Brain pericyte (primary cell): ENCODE data around the gene PID1.
"Not testable (repeated sequence)": the region's sequence is repeated elsewhere in the genome, so short reads cannot be mapped to it uniquely, and the experiment has no call there.

Experiments used
- DNase-seq: peaks from one replicate; pipeline ENCODE4 v3.0.0-alpha.2; 2012; ENCODE audit warnings: low read depth, low spot score

The PID1 gene

DNA sequence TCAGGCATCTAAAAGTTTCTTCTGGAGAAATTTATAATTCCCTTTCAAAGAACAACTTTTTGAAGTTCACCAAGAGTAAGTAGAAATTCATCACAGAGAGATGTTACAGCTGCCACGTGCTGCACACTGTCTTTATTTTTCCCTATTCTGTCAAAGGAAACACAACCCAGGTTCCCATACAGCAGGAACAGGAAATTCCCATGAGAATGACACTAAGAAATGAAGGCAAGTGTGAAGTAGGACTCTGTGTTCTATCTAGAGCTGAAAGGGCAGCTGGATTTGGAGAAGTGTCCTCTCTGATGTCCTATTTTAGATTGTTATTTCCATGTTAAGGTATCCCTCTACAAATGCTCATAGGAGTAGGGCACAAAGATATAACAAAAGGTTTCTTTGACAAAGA is 58.8 kb downstream of the PID1 start:
- no peak for DNase-seq

DNA sequence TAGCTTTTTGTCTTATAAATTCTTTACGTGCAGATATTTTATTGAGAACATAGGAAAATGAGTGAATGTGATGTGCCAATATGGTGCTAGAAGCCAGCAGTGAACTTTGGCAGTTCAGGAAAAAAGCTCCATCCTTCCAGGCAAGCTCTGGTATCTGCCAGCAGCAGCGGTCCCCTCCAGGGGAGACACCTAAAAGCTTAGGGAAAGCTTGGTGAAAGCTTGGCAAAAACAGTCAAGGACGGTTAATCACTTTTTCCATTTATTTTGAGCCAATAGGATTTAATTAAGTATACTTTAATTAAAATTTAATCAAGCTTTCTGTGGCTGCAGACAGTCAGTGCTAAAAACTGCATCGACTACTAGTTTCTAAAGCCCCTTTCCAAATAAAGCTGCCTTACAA is 60.4 kb downstream of the PID1 start:
- DNase-seq: no peak

DNA sequence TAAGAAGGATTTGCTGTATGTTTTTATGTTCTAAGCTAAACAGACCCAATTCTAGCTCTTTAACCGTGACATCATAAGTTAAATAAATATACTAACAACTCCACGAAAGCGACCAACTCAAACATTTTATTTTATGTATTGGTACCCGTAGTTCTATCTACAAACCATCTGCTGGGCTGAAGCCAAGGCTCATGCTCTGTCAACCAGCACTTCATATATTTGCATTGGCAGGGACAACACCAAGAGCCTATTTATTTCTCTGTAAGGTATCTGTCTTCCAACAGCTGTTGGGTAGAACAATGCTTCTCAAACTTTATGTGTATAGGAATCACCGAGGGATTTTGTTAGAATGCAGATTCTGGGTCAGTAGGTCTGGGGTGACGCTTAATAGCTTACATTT is 64.5 kb downstream of the PID1 start:
- DNase-seq: no peak

DNA sequence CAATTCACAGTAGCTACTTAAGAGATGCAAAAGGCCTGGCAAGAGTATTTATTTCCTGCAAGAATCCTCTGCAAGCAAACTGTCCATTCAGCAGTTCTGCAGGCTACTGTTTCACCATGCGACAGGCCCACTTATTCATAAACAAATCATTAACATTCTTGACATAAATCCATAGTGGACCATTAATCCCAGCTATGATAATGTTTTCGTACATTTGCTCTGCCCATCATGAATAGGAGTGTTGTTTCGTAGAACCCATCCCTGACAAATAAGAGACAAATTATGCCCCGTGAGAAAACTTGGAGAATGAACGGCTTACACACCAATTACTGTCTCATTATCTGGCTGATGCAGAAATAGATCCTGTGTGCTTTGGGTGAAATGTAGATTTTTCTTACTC is 65.4 kb downstream of the PID1 start:
- no peak for DNase-seq

DNA sequence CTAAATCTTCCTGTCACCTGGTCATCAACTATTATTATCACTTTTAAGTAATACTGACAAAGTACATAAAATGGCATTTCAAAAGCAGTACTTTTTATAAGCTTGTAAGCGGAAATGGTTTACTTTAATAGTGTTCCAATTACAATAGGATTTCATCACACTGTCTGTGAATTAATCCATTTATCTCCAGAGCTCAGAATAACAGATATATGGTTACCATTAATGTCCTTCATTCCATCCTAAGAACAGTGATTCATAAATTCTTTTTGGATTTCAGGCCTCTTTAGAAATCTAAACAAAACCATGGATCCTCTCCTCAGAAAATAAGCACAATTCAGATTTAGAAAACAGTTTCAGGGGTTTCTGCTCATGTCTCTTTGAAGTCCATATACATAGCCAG is 68.4 kb downstream of the PID1 start:
- no peak for DNase-seq

DNA sequence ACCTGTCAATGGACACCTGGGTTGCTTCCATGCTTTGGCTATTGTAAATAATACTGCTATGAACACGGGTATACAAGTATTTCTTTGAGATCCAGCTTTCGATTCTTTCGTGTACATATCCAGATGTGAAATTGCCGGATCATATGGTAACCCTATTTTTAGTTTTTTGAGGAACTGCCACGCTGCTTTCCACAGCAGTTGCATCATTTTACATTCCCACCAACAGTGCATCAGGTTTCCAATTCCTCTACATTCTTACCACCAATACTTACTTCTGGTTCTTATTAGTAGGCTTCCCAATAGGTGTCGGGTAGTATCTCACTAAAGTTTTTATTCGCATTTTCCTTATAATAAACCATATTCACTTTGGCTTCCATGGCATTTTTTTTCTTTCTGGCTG is 69.6 kb downstream of the PID1 start:
- DNase-seq: no peak

DNA sequence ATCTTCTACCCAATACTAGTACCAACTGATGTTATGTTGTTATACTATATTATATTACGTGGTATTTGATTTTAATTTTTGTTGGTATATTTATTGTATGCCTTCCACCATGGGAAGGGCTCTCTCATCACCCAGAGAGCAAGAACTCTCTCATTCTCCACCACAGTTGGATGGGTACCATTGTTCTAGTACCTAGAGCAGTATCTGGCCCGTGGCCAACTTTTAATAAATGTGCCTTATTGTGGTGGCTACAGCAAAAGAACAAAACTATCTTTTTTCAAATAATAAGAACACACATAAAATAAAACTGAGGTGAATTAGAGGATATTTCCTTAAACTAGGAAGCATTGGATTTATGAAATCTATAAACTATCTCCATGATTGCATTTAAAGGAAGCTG is 71.8 kb downstream of the PID1 start:
- DNase-seq: no peak

DNA sequence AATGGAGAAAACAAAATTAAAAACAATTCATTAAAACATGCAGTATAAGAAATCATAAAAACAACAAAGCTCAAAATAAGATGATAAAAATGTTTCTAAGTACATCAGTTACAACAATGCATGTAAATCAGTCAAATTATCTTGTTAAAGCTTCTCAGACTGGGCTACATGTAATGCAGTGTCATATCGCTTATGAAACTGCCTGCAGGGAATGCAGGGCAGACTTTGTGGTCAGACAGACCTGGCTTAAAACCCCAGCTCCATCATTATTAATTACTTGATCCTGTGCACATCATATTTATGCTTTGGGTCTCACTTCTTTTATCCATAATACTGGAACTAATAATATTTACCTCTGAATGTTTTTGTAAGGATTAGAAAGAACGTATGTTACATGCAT is 74.6 kb downstream of the PID1 start:
- no peak for DNase-seq

DNA sequence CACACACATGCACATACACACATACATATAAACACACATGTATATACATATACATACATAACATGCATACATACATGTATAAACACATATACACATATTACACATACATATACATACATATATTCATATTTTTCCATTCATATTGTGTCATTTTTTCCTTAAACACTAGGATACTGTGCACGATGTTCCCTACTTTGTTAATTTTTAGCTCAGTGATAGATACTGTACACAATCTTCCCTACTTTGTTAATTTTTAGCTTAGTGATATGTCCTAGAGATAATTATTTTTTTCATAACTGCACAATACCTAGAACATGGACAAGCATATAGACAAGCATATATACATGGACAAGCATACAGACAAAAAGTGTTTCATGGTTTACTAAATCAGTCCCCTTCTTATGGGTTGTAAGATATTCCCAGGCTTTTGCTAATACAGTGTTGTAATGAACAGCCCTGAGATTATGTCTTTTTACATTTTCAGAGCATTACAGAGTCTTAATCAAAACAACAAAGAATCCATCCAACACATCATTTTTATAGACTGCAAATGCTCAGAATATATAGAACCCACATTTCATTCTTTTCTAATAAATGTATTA is 75.6 kb downstream of the PID1 start:
- no peak for DNase-seq

DNA sequence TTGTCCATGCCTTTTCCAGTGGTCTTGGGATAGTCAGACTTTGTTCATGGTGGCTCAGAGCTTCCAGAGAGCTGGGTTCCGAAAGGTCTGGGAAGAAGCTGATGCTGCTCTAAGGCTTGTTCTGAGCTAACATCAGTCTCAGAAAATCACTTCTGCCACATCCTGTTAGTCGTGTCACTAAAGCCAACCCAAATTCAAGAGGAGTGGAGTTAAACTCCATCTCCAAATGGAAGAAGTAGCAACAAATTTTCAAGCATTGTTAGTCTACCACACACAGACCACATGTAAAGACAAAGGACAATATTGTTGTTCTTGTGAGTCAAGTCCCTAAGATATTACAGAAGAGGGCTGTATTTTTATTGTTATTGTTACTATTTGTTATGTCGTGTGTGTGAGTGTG is 77.8 kb downstream of the PID1 start:
- no peak for DNase-seq

DNA sequence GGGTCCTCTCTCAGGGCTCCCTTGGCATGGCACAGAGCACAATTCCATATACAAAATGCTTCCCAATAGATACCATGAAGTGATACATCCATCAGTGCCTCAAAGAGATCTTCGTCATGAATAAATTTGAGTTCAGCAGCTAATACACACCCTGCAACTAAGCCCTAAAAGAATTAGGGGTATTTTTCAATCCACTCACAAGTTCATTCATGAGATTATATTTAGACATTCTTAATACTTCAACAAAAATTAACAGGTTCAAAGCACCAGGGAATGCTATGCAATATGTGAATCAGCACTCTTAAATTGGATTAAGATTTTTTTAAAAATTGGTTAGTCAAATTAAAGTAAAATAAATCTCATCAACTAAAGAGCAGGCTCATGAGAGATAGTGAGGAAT is 79.7 kb downstream of the PID1 start:
- DNase-seq: no peak

DNA sequence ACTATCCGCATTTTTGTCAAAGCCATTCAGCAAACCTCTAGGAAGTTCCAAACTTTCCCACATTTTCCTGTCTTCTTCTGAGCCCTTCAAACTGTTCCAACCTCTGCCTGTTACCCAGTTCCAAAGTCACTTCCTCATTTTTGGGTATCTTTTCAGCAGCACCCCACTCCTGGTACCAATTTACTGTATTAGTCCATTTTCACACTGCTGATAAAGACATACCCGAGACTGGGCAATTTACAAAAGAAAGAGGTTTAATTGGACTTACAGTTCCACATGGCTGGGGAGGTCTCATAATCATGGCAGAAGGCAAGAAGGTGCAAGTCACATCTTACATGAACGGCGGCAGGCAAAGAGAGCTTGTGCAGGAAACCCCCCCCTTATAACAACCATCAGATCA is 84.0 kb downstream of the PID1 start:
- not testable (repeated sequence) for DNase-seq

DNA sequence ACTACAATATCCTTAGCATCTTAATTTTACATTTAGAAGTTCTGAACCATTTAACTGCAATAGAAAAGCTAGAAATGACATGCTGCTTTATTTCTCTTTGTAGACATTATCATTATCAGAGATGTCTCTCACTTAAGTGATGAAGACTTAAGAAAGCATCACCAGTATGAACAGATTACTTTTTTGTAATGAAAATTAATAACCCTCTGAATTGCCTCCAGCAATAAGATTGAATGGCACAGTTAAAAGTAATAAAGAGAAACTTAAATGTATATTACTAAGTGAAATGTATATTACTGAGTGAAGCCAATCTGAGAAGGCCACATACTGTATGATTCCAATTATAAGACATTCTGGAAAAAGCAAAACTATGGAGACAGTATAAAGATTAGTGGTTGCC is 89.4 kb downstream of the PID1 start:
- no peak for DNase-seq

DNA sequence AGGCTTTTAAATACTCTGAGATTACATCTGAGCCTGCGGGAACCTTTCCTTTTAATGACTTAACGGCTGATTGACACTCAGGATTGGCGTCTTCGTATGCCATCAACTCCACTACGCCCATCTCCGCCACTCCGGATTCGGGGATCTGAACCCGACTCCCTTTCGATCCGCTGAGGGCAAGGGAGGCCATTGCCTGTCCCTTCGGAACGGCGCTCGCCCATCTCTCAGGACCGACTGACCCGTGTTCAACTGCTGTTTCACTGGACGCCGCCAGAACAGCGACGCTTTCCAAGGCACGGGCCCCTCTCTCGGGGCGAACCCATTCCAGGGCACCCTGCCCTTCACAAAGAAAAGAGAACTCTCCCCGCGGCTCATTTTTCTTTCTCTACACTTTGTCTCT is 90.4 kb downstream of the PID1 start:
- no peak for DNase-seq

DNA sequence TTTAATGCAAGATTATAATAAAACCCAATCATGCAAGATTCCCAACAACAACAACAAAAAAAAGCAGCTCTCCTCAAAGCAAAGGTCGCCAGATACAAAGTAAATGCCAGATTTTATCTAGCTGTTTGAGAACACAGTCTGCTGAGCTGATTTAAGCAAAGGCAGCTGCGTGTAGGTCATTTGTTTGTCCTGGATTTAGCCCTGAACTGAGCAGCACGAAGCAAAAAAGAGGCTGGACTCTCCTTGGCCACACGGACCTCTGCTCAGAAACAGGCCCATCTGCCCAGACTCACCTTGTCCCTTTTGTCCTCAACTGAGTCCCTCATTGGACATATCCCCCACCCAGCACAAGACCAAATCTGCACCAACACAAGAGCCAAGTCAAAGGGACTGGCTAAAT is 91.5 kb downstream of the PID1 start:
- no peak for DNase-seq

DNA sequence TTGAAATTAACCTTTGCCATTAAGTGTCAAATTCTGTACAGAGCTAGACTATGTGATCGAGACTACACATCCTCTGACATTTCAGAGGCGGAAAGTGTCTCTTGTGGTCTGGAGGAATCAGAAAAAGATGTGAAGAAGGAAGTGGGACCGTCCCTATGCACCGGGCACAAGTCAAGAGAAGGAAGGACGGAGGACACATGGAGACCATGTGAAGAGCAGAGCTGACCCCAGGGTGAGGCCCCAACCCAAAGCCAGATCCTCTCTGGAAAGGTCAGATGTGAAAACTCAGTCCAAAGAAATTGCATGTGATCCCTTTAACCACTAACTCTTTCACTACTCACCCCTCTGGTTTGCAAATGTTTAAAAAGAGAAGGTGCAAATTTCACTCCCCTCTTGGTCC is 92.4 kb downstream of the PID1 start:
- no peak for DNase-seq

DNA sequence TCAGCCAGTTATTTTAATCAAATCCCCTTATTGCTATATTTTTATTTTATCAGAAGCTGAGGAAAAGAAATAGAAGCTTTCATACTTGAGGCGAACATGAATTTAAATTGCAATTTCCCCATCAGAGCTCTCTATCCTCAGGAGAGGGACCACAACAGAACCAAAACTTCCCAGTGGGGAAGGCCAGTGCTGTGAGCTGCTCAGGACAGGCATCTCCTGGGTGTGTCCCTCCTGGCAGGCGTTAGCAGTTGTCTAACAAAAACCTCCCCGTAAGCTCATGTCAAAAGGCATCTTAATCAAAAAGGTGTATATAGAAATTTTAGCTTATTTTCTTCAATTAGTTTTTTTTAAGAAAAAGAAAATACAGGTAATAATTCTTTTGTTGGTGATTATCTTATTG is 93.0 kb downstream of the PID1 start:
- no peak for DNase-seq

DNA sequence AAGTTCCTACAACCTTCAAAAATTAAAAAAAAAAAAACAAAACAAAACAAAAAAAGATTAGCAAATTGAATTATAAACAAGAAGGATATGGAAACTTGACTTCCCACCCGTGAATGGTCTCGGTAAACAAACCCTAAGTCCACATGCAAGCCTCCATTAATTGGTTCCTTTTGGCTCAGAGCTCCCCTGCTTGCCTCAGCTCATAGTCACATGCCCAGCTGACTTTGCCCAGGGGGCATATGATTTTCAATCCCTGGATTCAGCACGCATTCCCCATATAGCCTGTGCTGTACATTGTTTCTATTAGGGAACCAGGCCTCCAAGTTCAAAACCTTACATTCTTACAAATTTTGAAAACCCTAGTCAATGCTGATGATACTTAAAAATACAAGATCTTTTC is 95.0 kb downstream of the PID1 start:
- no peak for DNase-seq

DNA sequence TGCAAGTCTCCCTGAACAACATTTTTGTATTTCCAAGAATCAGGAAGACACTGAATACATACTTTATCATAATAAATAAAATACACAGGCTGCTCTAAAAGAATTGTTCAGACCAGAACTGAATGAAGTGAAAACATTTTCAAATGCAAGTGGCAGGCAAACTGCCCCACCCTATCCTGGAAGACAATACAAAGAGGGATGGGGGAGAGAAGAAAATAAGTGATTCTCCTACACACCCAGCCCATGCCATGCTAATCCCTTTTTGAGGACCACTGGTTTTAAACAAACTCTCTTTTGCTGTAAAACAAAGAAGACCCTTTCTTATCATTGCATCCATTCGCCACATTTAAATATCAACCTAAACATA is 95.6 kb downstream of the PID1 start:
- no peak for DNase-seq

DNA sequence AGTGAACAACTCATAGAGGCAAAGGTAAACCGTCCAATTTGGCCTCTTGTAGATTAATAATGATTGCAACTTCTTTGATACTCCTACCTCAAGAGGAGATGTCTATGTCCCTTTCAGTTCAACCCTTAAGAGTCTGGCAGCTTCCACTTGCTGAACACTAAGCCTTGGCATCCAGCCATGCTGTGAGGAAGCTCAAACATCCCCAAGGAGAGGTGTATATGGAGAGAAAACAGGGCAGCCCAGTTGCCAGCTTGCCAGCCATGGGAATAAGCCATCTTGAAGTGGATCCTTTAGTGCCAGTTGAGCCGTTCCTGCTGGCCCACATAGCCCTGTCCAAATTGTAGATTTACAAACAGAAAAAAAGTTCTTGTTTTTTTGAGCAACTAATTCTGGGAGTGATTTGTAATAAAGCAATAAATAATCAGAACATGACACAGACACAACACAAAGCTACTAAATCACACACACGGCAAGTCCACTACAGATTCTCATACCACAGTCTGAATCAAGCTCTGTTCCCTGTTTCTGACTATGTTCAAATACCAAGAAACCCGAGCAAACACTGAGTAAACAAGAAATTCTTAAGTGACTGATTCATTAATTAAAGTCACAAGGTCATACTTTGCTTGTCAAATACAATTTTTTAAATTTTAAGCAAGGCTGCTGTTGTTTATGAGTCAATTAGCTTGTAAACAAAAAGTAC is 96.1 kb downstream of the PID1 start:
- no peak for DNase-seq

DNA sequence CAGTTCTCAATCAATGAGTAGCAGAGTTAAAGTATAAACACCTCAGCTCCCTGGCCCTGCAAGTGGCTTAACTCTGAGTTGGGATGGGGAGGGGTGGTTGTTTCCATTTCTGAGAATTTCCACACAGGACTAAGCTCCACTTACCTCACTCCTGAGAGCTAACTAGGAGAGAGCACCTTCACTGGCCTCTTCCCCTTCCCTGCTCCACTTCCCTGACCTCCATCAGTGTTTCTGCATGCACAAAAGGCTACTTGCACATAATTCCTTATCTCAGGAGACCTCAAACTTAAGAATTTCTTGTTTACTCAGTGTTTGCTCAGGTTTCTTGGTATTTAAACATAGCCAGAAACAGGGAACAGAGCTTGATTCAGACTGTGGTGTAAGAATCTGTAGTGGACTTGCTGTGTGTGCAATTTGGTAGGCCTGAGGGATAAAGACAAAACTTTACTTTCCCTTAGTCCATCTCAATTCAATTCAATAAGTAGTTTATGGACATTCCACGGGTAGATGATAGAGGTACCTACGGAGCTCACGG is 97.2 kb downstream of the PID1 start:
- DNase-seq: no peak

DNA sequence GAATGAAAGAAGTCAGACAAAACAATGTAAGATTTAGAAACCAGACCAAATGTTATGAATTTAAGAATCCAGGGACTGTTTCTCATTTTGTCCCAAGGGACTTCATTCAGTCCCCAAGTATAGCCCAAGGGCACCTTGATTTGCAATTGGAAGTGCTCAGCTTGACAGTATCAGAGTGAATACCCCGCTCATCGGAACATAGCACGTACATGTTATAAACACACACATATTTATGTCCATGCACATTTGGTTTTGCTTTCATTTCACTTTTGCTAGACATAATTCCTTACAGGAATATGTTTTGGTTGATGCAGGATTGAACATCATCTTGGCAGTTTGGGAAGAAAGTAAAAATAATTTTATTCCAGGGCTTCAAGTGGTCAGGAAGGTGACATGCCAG is 100.2 kb downstream of the PID1 start:
- no peak for DNase-seq

DNA sequence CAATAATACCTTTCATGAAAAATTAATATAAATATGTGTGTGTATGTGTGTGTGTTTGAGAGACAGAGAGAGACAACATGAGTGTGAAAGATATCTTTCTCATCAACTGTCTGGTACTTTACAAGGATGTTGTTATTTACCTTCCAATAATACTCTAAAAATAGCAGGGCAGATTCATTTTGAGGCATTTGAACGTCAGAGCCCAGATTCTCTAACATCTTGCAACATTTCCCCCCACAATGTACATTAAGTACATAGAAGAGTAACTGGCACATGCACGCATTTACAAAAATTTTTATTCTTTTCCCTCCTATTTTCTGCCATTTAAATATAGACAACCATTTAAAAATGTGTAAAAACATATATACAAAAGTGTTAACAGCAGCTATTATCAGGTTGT is 100.9 kb downstream of the PID1 start:
- DNase-seq: no peak

DNA sequence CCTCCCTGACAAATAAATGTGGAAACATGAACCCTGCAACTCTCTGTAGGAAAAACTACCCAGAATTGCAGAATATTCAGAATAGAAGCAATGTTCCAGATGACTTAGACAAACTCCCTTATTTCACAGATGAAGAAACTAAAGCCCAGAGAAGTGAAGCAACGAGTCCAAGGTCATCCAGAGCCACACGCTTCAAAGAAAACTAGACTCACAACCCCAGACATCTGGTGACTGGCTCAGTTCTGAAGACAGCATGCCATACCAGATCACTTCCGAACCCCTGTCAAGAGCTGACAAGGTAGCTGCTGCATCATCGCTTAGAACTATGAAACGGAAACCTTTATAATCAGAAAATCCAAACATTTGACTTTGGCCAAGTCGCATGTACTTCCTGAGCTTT is 101.3 kb downstream of the PID1 start:
- no peak for DNase-seq
